GM12878 (cell line): ENCODE results near the gene GRK1. TPM values are rescaled to one million over a fixed set of nuclear protein-coding genes. Genes with fewer than 3 reads are reported as not detected.

Source experiments
- ATAC-seq: fragments of 200-7000 bp; cut with Tn5 transposase; 3 replicates; pipeline ENCODE4 v1.9.1; 2020; ENCODE audit warnings: mild to moderate bottlenecking, moderate library complexity
- BruUV-seq: library from RNA; stranded (reverse); fragments of 400-500 nt; replicated peaks from 2 replicates; lab custom pipeline; 2021; lab: Mats Ljungman, UMichigan
- CTCF ChIA-PET: fragments of 300-600 bp; sonication (Branson Sonifier 250); formaldehyde crosslinking; extraction: SDS; loops from one replicate; lab custom pipeline; 2021; ENCODE audit warnings: inconsistent platforms; lab: Yijun Ruan, JAX
- POLR2A ChIA-PET: fragments of 350-600 bp; formaldehyde crosslinking; extraction: SDS; loops from one replicate; lab custom pipeline; 2021; ENCODE audit warnings: inconsistent platforms; lab: Charles Lee
- RAD21 ChIA-PET: fragments of 300-600 bp; sonication (Branson Sonifier 250); formaldehyde crosslinking; loops from one replicate; lab custom pipeline; 2023; ENCODE audit warnings: antibody characterized with exemption; ENCODE audit not compliant: unreplicated experiment; lab: Charles Lee
- SMC1A ChIA-PET: fragments of 300-600 bp; sonication (Branson Sonifier 250); formaldehyde crosslinking; loops from one replicate; lab custom pipeline; 2023; ENCODE audit not compliant: unreplicated experiment, uncharacterized antibody; lab: Charles Lee
- DNase-seq: peaks from one replicate; pipeline ENCODE4 v3.0.0-alpha.2; 2011; ENCODE audit warnings: low read depth, low spot score
- FAIRE-seq: peaks from 3 replicates; lab custom pipeline; 2011; peaks lifted over from hg19 to GRCh38; lab: Jason Lieb, UNC
- H2AFZ ChIP-seq: 2 replicates; pipeline ENCODE4 v1.6.0; 2011; ENCODE audit warnings: low read depth, low read length, control low read depth; ENCODE audit not compliant: control insufficient read depth
- H3K27ac ChIP-seq: 2 replicates; pipeline ENCODE4 v1.5.1; 2011; ENCODE audit warnings: control low read depth; ENCODE audit not compliant: control insufficient read depth, insufficient read depth
- H3K27me3 ChIP-seq, 2 experiments: replicated peaks in 1 of 2; 2 replicates each; pipeline versions ENCODE4 v1.6.0 to v1.6.1; 2011; ENCODE audit warnings: low read length in 1 of 2; ENCODE audit not compliant: control insufficient read depth in 2 of 2, insufficient read depth in 2 of 2
- H3K36me3 ChIP-seq, 2 experiments: 2 replicates each; pipeline ENCODE4 v1.5.1; 2011; ENCODE audit warnings: low read length in 1 of 2; ENCODE audit not compliant: control insufficient read depth in 2 of 2, insufficient read depth in 2 of 2
- H3K4me1 ChIP-seq: 2 replicates; pipeline ENCODE4 v1.6.1; 2011; ENCODE audit warnings: mild to moderate bottlenecking, low read length, moderate library complexity, mixed read lengths; ENCODE audit not compliant: control insufficient read depth, insufficient read depth
- H3K4me2 ChIP-seq: 2 replicates; pipeline ENCODE4 v1.6.0; 2011; ENCODE audit warnings: control low read depth; ENCODE audit not compliant: control insufficient read depth, insufficient read depth
- H3K4me3 ChIP-seq: fragments of 200-600 bp; sonication (generic); 2 replicates; pipeline ENCODE4 v1.5.1; 2016
- H3K79me2 ChIP-seq: 2 replicates; pipeline ENCODE4 v1.6.0; 2011; ENCODE audit warnings: low read length; ENCODE audit not compliant: control insufficient read depth, insufficient read depth
- H3K9ac ChIP-seq: 2 replicates; pipeline ENCODE4 v1.8.0; 2011; ENCODE audit warnings: low read length, control low read depth, mixed read lengths; ENCODE audit not compliant: control insufficient read depth, insufficient read depth
- H3K9me3 ChIP-seq: replicated peaks from 3 replicates; pipeline ENCODE4 v1.5.1; 2011; ENCODE audit warnings: mild to moderate bottlenecking, low read length; ENCODE audit not compliant: control insufficient read depth, insufficient read depth
- H4K20me1 ChIP-seq: 2 replicates; pipeline ENCODE4 v1.6.0; 2011; ENCODE audit not compliant: control insufficient read depth, insufficient read depth
- BHLHE40 ChIP-seq, 2 experiments: fragments of 450-650 bp in 1 of 2; IDR thresholded peaks; 2 replicates each; pipeline ENCODE4 v1.6.1; 2011 to 2017; ENCODE audit warnings: low read depth in 2 of 2, borderline replicate concordance in 1 of 2, improper control_type of control experiment in 1 of 2, low read length in 1 of 2, mild to moderate bottlenecking in 1 of 2
- EP300 ChIP-seq, 2 experiments: fragments of 150-350 bp in 1 of 2; IDR thresholded peaks; 2 replicates each; pipeline ENCODE4 v1.6.1; 2011 to 2012; ENCODE audit warnings: low read depth in 2 of 2, low read length in 2 of 2, borderline replicate concordance in 1 of 2, improper control_type of control experiment in 1 of 2, inconsistent platforms in 1 of 2; ENCODE audit not compliant: control insufficient read depth in 1 of 2
- ETV6 ChIP-seq, 2 experiments: fragments of 450-650 bp in 1 of 2; IDR thresholded peaks in 1 of 2; conservative IDR thresholded peaks in 1 of 2; 2 replicates each; pipeline ENCODE4 v1.6.1; 2014; ENCODE audit warnings: antibody characterized with exemption in 1 of 2, borderline replicate concordance in 1 of 2, low read depth in 1 of 2, mild to moderate bottlenecking in 1 of 2, moderate library complexity in 1 of 2
- HDAC2 ChIP-seq: fragments of 200-600 bp; sonication (generic); IDR thresholded peaks from 2 replicates; pipeline ENCODE4 v1.6.1; 2017
- HDGF ChIP-seq: fragments of 450-650 bp; IDR thresholded peaks from 2 replicates; pipeline ENCODE4 v1.6.1; 2016; ENCODE audit warnings: antibody characterized with exemption
- KDM1A ChIP-seq: fragments of 200-600 bp; sonication (generic); IDR thresholded peaks from 2 replicates; pipeline ENCODE4 v1.6.1; 2016; ENCODE audit warnings: borderline replicate concordance
- MEF2B ChIP-seq: fragments of 450-650 bp; IDR thresholded peaks from 2 replicates; pipeline ENCODE4 v1.6.1; 2018; ENCODE audit warnings: mild to moderate bottlenecking, moderate library complexity; ENCODE audit not compliant: partially characterized antibody, poor library complexity, severe bottlenecking
- MYC ChIP-seq: IDR thresholded peaks from 2 replicates; pipeline ENCODE4 v1.6.1; 2011; ENCODE audit warnings: mild to moderate bottlenecking, low read length, moderate library complexity, inconsistent platforms; ENCODE audit not compliant: insufficient read depth, insufficient replicate concordance, insufficient read length, severe bottlenecking
- NFIC ChIP-seq: IDR thresholded peaks from 2 replicates; pipeline ENCODE4 v1.6.1; 2012; ENCODE audit warnings: low read depth, mild to moderate bottlenecking, inconsistent platforms, low read length, moderate library complexity
- NRF1 ChIP-seq: conservative IDR thresholded peaks from 2 replicates; pipeline ENCODE4 v1.6.1; 2011; ENCODE audit warnings: mild to moderate bottlenecking, low read depth, low read length, improper control_type of control experiment
- PML ChIP-seq: IDR thresholded peaks from 2 replicates; pipeline ENCODE4 v1.6.1; 2012; ENCODE audit warnings: low read length, inconsistent platforms
- RAD21 ChIP-seq: IDR thresholded peaks from 2 replicates; pipeline ENCODE4 v1.6.1; 2011; ENCODE audit warnings: mild to moderate bottlenecking, low read depth, low read length, moderate library complexity; ENCODE audit not compliant: insufficient read depth
- RBBP5 ChIP-seq: fragments of 200-600 bp; sonication (generic); conservative IDR thresholded peaks from 2 replicates; pipeline ENCODE4 v1.6.1; 2016
- SIX5 ChIP-seq: IDR thresholded peaks from 2 replicates; pipeline ENCODE4 v1.6.1; 2011; ENCODE audit warnings: mild to moderate bottlenecking, low read depth, low read length, moderate library complexity; ENCODE audit not compliant: severe bottlenecking
- SREBF1 ChIP-seq: IDR thresholded peaks from 2 replicates; pipeline ENCODE4 v1.6.1; 2012; ENCODE audit warnings: mild to moderate bottlenecking, low read length
- STAT1 ChIP-seq: fragments of 450-650 bp; conservative IDR thresholded peaks from 2 replicates; pipeline ENCODE4 v1.6.1; 2014; ENCODE audit warnings: antibody characterized with exemption, mild to moderate bottlenecking
- YY1 ChIP-seq: IDR thresholded peaks from 2 replicates; pipeline ENCODE4 v1.6.1; 2011; ENCODE audit warnings: low read depth, mild to moderate bottlenecking, low read length
- ZNF217 ChIP-seq: fragments of 450-650 bp; IDR thresholded peaks from 2 replicates; pipeline ENCODE4 v1.6.1; 2017; ENCODE audit warnings: antibody characterized with exemption, mild to moderate bottlenecking
- ZNF384 ChIP-seq: IDR thresholded peaks from 2 replicates; pipeline ENCODE4 v1.6.1; 2012; ENCODE audit warnings: low read depth, mild to moderate bottlenecking, low read length, improper control_type of control experiment, borderline replicate concordance
- WGBS: methylation state at CpG from one replicate; pipeline ENCODE4 v1.1.6; 2016; ENCODE audit warnings: low lambda C conversion rate; ENCODE audit not compliant: insufficient replicate concordance, insufficient coverage; ENCODE audit errors: missing lambda C conversion rate; 5-methylcytosine and 5-hydroxymethylcytosine counted together
- in situ Hi-C: fragments of 300-500 bp; cut with MboI; formaldehyde crosslinking; loops from 9 replicates; pipeline ENCODE4 v1.14.3; 2018; ENCODE audit warnings: mixed read lengths
- intact Hi-C: fragments of 100-400 bp; cut with micrococcal nuclease; formaldehyde crosslinking; loops from one replicate; pipeline ENCODE4 v1.14.2; 2022; ENCODE audit not compliant: unreplicated experiment
- polyA plus RNA-seq, 11 experiments: library from polyadenylated mRNA; depleted of rRNA in 4 of 11; unstranded in 6 of 11; stranded (reverse) in 5 of 11; fragments of >200 nt; fragmentation: Nextera tagmentation in 4 of 11; fragmentation: Illumina TruSeq in 1 of 11; extraction: Ambion mirVana in 4 of 11; extraction: Trizol in 1 of 11; gene quantifications; 1 replicate in 1 of 11; 2 replicates in 10 of 11; pipeline versions ENCODE4 v1.2.1 to v1.2.3, GENCODE V29; 2011 to 2016; ENCODE audit warnings: inconsistent platforms in 2 of 11, missing spikeins in 2 of 11, low read depth in 1 of 11
- total RNA-seq, 4 experiments: library from RNA; depleted of rRNA in 3 of 4; stranded (reverse); fragments of >200 nt in 3 of 4; fragmentation: Illumina TruSeq in 1 of 4; extraction: Trizol in 1 of 4; gene quantifications; 2 replicates each; pipeline versions ENCODE4 v1.2.1 to v1.2.3, GENCODE V29; 2013 to 2021

Gene GRK1
- total and polyA plus RNA-seq, 10 of the 15 experiments (the other 5 are each of a cell fraction or from before 2014, with no cell fraction given), result under 0.01 to 0.04 TPM; not detected in 8

DNA sequence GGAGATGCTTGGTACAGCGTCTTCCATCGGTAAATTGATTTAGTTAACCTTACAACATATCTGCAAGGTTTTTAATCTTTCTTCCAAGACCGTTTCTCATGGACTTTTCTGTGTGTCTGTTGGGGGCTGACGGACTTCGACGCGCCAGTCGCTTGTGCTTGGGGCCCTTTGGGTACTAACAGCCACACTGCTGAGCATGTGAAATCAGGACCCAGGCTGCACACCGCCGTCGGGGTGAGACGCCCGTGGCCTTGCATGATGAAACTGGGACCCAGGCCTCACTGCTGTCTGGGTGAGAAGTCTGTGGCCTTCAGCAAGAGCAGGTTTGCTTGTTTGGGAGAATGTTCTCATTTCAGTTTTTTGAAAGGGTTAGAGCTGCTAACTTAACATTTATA is 18.8 kb upstream of the GRK1 start:
- ATAC-seq (no peak), FAIRE-seq (no peak)
- POLR2A ChIA-PET, result no interaction called here
- BruUV-seq, result no TSS peak
- no peaks in the 10 kb centered on the region for H3K9me3 ChIP-seq
- no peak for TF ChIP-seq PML
- TF ChIP-seq SIX5, result no peak
- no peak for TF ChIP-seq YY1
- TF ChIP-seq ZNF217, result no peak
- no peak for TF ChIP-seq HDGF
- TF ChIP-seq STAT1, result no peak
- no peak for TF ChIP-seq KDM1A
- no peak for TF ChIP-seq EP300 (IDR thresholded peaks at IDR 0.05; ENCODE audit: borderline replicate concordance in 1 of 2, control insufficient read depth in 1 of 2, low read depth in 2 of 2, low read length in 2 of 2)
- TF ChIP-seq HDAC2, result no peak
- TF ChIP-seq MYC, result no peak
- no peak for TF ChIP-seq RBBP5
- TF ChIP-seq NFIC, result no peak
- no peak for TF ChIP-seq BHLHE40 (IDR thresholded peaks at IDR 0.05; ENCODE audit: borderline replicate concordance in 1 of 2, low read depth in 2 of 2, low read length in 1 of 2)
- no peak for TF ChIP-seq MEF2B
- no peak for TF ChIP-seq SREBF1
- TF ChIP-seq RAD21, result no peak
- TF ChIP-seq NRF1, result no peak
- no peak for TF ChIP-seq ZNF384
- TF ChIP-seq ETV6 (conservative IDR thresholded peaks at IDR 0.05 in 1 of 2, IDR thresholded peaks at IDR 0.05 in 1 of 2; ENCODE audit: borderline replicate concordance in 1 of 2, low read depth in 1 of 2), result no peak
- TF ChIP-seq, all 136 proteins: peak for 0
- ChIA-PET RAD21 (no interaction called here), SMC1A (no interaction called here), CTCF (no interaction called here)
- Histone ChIP-seq H3K36me3 (no peaks in the 10 kb centered on the region), H3K79me2 (no peaks in the 10 kb centered on the region), H3K9ac (no peak overlapping the region), H3K27me3 (no peaks in the 10 kb centered on the region), H3K27ac (no peak overlapping the region), H4K20me1 (no peaks in the 10 kb centered on the region), H3K4me2 (no peak overlapping the region), H3K4me1 (no peaks in the 10 kb centered on the region), H3K4me3 (no peak overlapping the region), H2AFZ (no peak overlapping the region)
- DNase-seq, result no peak
- intact Hi-C loops (no loop called here), in situ Hi-C loops (no loop called here)
- WGBS, result 89% methylated on average over 13 of the region's 13 CpGs
